ENCODE data around the gene SKI. TPM values are rescaled to one million over a fixed set of nuclear protein-coding genes. Genes with fewer than 3 reads are reported as not detected.

SKI gene
- total and polyA plus RNA-seq, 2 donors (not counting 1 experiment from before 2014, with no cell fraction given) = 14.9 to 74.9 TPM

DNA sequence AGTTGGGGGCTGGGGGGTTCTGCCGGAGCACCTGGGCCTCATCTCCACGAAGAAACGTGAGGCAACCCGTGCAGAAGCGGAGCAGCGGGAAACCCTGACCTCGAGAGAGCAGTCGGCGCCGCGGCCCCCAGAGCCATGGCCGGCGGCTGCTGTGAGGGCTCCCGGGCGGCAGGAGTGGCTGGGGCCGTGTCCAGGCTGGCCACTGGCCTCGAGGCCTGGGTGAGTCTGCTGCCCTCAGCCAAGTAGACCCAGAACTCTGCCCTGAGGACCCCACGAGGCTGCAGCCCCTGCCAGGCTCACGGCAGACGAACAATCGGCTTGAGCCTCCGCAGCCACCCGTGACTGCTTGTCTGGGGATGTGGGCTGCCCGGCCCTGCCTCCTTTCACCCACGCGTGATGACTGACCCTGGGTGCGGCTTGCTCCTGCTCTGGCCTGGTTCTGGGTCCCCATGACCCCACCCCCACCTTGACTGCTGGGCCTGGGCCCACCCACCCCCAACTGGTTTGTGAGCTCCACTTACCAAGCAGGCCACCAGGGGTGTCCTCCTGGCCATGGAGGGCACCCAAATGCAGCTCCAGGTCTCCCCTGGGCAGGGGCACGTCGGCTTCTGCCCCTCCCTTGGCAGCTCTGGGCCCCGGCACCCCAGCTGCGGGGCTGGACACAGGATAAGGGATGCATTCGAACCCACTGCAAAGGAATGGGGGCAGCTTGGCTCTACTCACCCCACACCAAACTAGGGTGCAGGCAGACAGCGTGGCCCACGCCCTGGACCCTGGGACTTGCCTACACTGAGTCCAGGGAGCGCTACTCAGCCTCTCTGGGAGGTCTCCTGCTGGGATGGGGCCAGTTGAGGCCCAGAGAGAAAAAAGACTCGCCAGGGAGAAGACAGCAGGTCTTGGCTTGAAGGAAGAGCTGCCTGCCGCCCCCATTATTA is 129.1 kb downstream of the SKI start:
- no peaks in the 10 kb centered on the region for H3K4me1 Mint-ChIP-seq
- 92% methylated on average over 35 of the region's 37 CpGs for WGBS (ENCODE audit: insufficient coverage)
- Histone ChIP-seq H3K36me3 (replicated peaks in 1 of 2; ENCODE audit: control extremely low read depth in 1 of 2, control insufficient read depth in 1 of 2, extremely low read depth in 1 of 2, insufficient read depth in 2 of 2, low read length in 1 of 2) (no peaks in the 10 kb centered on the region), H3K9me3 (ENCODE audit: control extremely low read depth in 1 of 3, control insufficient read depth in 2 of 3, insufficient read depth in 1 of 3, low read length in 2 of 3) (peaks cover 0 to 2% (median 0%) of the 10 kb centered on the region in 3 donors), H3K4me3 (ENCODE audit: control extremely low read depth in 1 of 5, extremely low read depth in 1 of 5, insufficient read depth in 1 of 5, low read depth in 2 of 5, low read length in 4 of 5) (no peak overlapping the region), H3K4me2 (replicated peaks; ENCODE audit: low read depth, low read length, poor library complexity, severe bottlenecking) (no peak overlapping the region), H3K27me3 (replicated peaks in 1 of 4; ENCODE audit: control extremely low read depth in 1 of 4, control insufficient read depth in 3 of 4, insufficient read depth in 4 of 4, low read length in 3 of 4) (no peaks in the 10 kb centered on the region), H3K79me2 (ENCODE audit: control insufficient read depth, insufficient read depth, low read length) (no peaks in the 10 kb centered on the region), H2AFZ (ENCODE audit: insufficient read depth, low read depth, low read length, poor library complexity, severe bottlenecking) (no peak overlapping the region), H4K20me1 (ENCODE audit: control insufficient read depth, insufficient read depth, low read length, poor library complexity, severe bottlenecking) (no peaks in the 10 kb centered on the region), H3K9ac (ENCODE audit: low read length) (no peak overlapping the region), H3K4me1 (ENCODE audit: control insufficient read depth in 2 of 2, insufficient read depth in 2 of 2, low read length in 2 of 2) (no peaks in the 10 kb centered on the region), H3K27ac (ENCODE audit: low read length in 2 of 2) (no peak overlapping the region)
- no peak overlapping the region for H3K27ac Mint-ChIP-seq
- ChIA-PET CTCF (interaction anchor here (1.2 to 1.3 kb wide), 2 partner anchors 46 to 162 kb away, joined by 3 read pairs; partner anchors contain the start of gene FAAP20), POLR2A (no interaction called here)
- H3K4me3 Mint-ChIP-seq = no peak overlapping the region
- no peaks in the 10 kb centered on the region for H3K9me3 Mint-ChIP-seq (ENCODE audit: insufficient read depth)
- DNase-seq = no peak
- intact Hi-C loops (cut with micrococcal nuclease) = no loop called here
- H3K27me3 Mint-ChIP-seq = no peaks in the 10 kb centered on the region
- no peak for ATAC-seq (ENCODE audit: low read depth)
- TF ChIP-seq EZH2 (IDR thresholded peaks at IDR 0.05; ENCODE audit: borderline replicate concordance, insufficient read depth, low read depth, low read length, poor library complexity, severe bottlenecking) = no peak
- TF ChIP-seq, protein P1, sequence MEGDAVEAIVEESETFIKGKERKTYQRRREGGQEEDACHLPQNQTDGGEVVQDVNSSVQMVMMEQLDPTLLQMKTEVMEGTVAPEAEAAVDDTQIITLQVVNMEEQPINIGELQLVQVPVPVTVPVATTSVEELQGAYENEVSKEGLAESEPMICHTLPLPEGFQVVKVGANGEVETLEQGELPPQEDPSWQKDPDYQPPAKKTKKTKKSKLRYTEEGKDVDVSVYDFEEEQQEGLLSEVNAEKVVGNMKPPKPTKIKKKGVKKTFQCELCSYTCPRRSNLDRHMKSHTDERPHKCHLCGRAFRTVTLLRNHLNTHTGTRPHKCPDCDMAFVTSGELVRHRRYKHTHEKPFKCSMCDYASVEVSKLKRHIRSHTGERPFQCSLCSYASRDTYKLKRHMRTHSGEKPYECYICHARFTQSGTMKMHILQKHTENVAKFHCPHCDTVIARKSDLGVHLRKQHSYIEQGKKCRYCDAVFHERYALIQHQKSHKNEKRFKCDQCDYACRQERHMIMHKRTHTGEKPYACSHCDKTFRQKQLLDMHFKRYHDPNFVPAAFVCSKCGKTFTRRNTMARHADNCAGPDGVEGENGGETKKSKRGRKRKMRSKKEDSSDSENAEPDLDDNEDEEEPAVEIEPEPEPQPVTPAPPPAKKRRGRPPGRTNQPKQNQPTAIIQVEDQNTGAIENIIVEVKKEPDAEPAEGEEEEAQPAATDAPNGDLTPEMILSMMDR (IDR thresholded peaks at IDR 0.05) = no peak

DNA sequence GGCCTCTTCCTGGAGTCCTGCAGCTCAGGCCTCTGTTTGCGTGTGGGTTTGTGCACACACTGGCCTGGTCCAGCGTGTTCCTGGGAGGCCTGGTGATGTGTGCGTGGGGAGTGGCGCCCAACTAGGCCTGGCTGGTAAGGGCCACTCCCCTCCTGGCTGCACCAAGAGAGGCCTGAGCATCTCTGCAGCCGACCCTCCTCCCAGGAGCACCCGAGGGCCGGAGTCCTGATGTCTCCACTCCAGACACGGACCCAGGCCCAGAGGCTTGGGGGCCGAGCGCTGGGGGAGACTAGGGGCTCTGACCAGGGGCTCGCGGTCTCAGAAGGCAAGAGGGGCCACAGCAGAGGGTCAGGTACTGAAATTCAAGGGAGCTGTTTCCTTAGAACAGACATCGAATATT is 130.0 kb downstream of the SKI start:
- Mint-ChIP-seq H3K27ac (no peak overlapping the region), H3K4me1 (no peaks in the 10 kb centered on the region), H3K9me3 (ENCODE audit: insufficient read depth) (no peaks in the 10 kb centered on the region), H3K4me3 (no peak overlapping the region), H3K27me3 (no peaks in the 10 kb centered on the region)
- H3K27ac ChIP-seq (ENCODE audit: low read length in 2 of 2) = no peak overlapping the region
- no peak for TF ChIP-seq EZH2 (IDR thresholded peaks at IDR 0.05; ENCODE audit: borderline replicate concordance, insufficient read depth, low read depth, low read length, poor library complexity, severe bottlenecking)
- TF ChIP-seq, protein P1 (IDR thresholded peaks at IDR 0.05) = no peak
- H3K9ac ChIP-seq (ENCODE audit: low read length) = no peak overlapping the region
- H3K4me2 ChIP-seq (replicated peaks; ENCODE audit: low read depth, low read length, poor library complexity, severe bottlenecking) = no peak overlapping the region
- CTCF ChIA-PET = no interaction called here
- H2AFZ ChIP-seq (ENCODE audit: insufficient read depth, low read depth, low read length, poor library complexity, severe bottlenecking) = no peak overlapping the region
- no peaks in the 10 kb centered on the region for H3K4me1 ChIP-seq (ENCODE audit: control insufficient read depth in 2 of 2, insufficient read depth in 2 of 2, low read length in 2 of 2)
- no peak for ATAC-seq (ENCODE audit: low read depth)
- intact Hi-C loops (cut with micrococcal nuclease) = no loop called here
- peaks cover 0 to 2% (median 0%) of the 10 kb centered on the region in 3 donors for H3K9me3 ChIP-seq (ENCODE audit: control extremely low read depth in 1 of 3, control insufficient read depth in 2 of 3, insufficient read depth in 1 of 3, low read length in 2 of 3)
- no peaks in the 10 kb centered on the region for H3K36me3 ChIP-seq (replicated peaks in 1 of 2; ENCODE audit: control extremely low read depth in 1 of 2, control insufficient read depth in 1 of 2, extremely low read depth in 1 of 2, insufficient read depth in 2 of 2, low read length in 1 of 2)
- no peak overlapping the region for H3K4me3 ChIP-seq (ENCODE audit: control extremely low read depth in 1 of 5, extremely low read depth in 1 of 5, insufficient read depth in 1 of 5, low read depth in 2 of 5, low read length in 4 of 5)
- POLR2A ChIA-PET = no interaction called here
- H4K20me1 ChIP-seq (ENCODE audit: control insufficient read depth, insufficient read depth, low read length, poor library complexity, severe bottlenecking) = no peaks in the 10 kb centered on the region
- H3K27me3 ChIP-seq (replicated peaks in 1 of 4; ENCODE audit: control extremely low read depth in 1 of 4, control insufficient read depth in 3 of 4, insufficient read depth in 4 of 4, low read length in 3 of 4) = no peaks in the 10 kb centered on the region
- whole genome bisulfite sequencing (ENCODE audit: insufficient coverage) = 89% methylated on average over 13 of the region's 13 CpGs
- DNase-seq = no peak
- H3K79me2 ChIP-seq (ENCODE audit: control insufficient read depth, insufficient read depth, low read length) = no peaks in the 10 kb centered on the region

Measured in B cell (primary cell).